CD14-positive monocyte (primary cell): ENCODE results near the gene LTBP3. TPM values are rescaled to one million over a fixed set of nuclear protein-coding genes. Genes with fewer than 3 reads are reported as not detected.

Experiments
- DNase-seq, 3 donors: peaks; one replicate each; pipeline ENCODE4 v3.0.0-alpha.2; 2011 to 2022
- H2AFZ ChIP-seq: 2 replicates; pipeline ENCODE4 v1.6.0; 2012; ENCODE audit warnings: mild to moderate bottlenecking, low read depth, low read length, inconsistent platforms; ENCODE audit not compliant: insufficient read depth, poor library complexity, severe bottlenecking
- H3K27ac ChIP-seq, 2 donors: 1 replicate in 1 of 2; 2 replicates in 1 of 2; pipeline ENCODE4 v1.5.1; 2012 to 2013; ENCODE audit warnings: low read length in 2 of 2, control low read depth in 1 of 2, inconsistent platforms in 1 of 2, low read depth in 1 of 2, mild to moderate bottlenecking in 1 of 2
- H3K27me3 ChIP-seq, 2 donors: one replicate each; pipeline versions ENCODE4 v1.6.0 to v1.6.1; 2011 to 2013; ENCODE audit warnings: low read length in 2 of 2; ENCODE audit not compliant: control insufficient read depth in 2 of 2, insufficient read depth in 2 of 2
- H3K36me3 ChIP-seq, 2 donors: replicated peaks in 1 of 2; 1 replicate in 1 of 2; 2 replicates in 1 of 2; pipeline versions ENCODE4 v1.5.1 to v1.6.1; 2012 to 2013; ENCODE audit warnings: low read length in 2 of 2, control low read depth in 1 of 2, inconsistent platforms in 1 of 2, mild to moderate bottlenecking in 1 of 2; ENCODE audit not compliant: insufficient read depth in 2 of 2, control insufficient read depth in 1 of 2
- H3K4me1 ChIP-seq, 2 donors: 1 replicate in 1 of 2; 2 replicates in 1 of 2; pipeline versions ENCODE4 v1.5.1 to v1.6.1; 2012 to 2013; ENCODE audit warnings: low read length in 2 of 2, control low read depth in 1 of 2, inconsistent platforms in 1 of 2, mild to moderate bottlenecking in 1 of 2, moderate library complexity in 1 of 2; ENCODE audit not compliant: insufficient read depth in 2 of 2, control insufficient read depth in 1 of 2
- H3K4me2 ChIP-seq: replicated peaks from 2 replicates; pipeline ENCODE3; 2012; ENCODE audit warnings: low read length, moderate library complexity, mild to moderate bottlenecking; ENCODE audit not compliant: poor library complexity, severe bottlenecking; ENCODE audit errors: extremely low read depth
- H3K4me3 ChIP-seq, 3 experiments: fragments of 200-600 bp in 1 of 3; sonication (generic) in 1 of 3; replicated peaks in 1 of 3; 1 replicate in 2 of 3; 2 replicates in 1 of 3; pipeline ENCODE4 v1.5.1; 2011 to 2013; ENCODE audit warnings: low read length in 3 of 3, mild to moderate bottlenecking in 3 of 3, control low read depth in 2 of 3, low read depth in 2 of 3, inconsistent platforms in 1 of 3, moderate library complexity in 1 of 3
- H3K79me2 ChIP-seq: 2 replicates; pipeline ENCODE4 v1.6.0; 2012; ENCODE audit warnings: mild to moderate bottlenecking, control low read depth, inconsistent platforms, low read length, moderate library complexity; ENCODE audit not compliant: insufficient read depth
- H3K9ac ChIP-seq: 2 replicates; pipeline ENCODE4 v1.6.0; 2017; ENCODE audit warnings: low read length, mild to moderate bottlenecking; ENCODE audit not compliant: insufficient read depth, poor library complexity, severe bottlenecking
- H3K9me3 ChIP-seq, 2 donors: replicated peaks in 1 of 2; 1 replicate in 1 of 2; 2 replicates in 1 of 2; pipeline versions ENCODE4 v1.5.1 to v1.6.1; 2012 to 2013; ENCODE audit warnings: low read length in 2 of 2, control low read depth in 1 of 2; ENCODE audit not compliant: control insufficient read depth in 1 of 2, insufficient read depth in 1 of 2
- H4K20me1 ChIP-seq: 2 replicates; pipeline ENCODE4 v1.6.0; 2012; ENCODE audit warnings: mild to moderate bottlenecking, low read length, control low read depth, moderate library complexity; ENCODE audit not compliant: insufficient read depth
- H3K27ac Mint-ChIP-seq, 7 donors: one replicate each; pipeline ENCODE4 v1.8.0; 2020; ENCODE audit warnings: mild to moderate bottlenecking in 7 of 7, mixed read lengths in 7 of 7, moderate library complexity in 6 of 7, inconsistent platforms in 2 of 7
- H3K27me3 Mint-ChIP-seq, 3 donors: one replicate each; pipeline ENCODE4 v1.8.0; 2021 to 2022; ENCODE audit warnings: low read depth in 3 of 3, mild to moderate bottlenecking in 3 of 3, mixed read lengths in 3 of 3, moderate library complexity in 3 of 3, inconsistent platforms in 1 of 3
- H3K36me3 Mint-ChIP-seq, 2 donors: one replicate each; pipeline ENCODE4 v1.8.0; 2020; ENCODE audit warnings: mixed read lengths in 2 of 2, inconsistent platforms in 1 of 2, mild to moderate bottlenecking in 1 of 2
- H3K4me1 Mint-ChIP-seq: one replicate; pipeline ENCODE4 v1.8.0; 2020; ENCODE audit warnings: mild to moderate bottlenecking, mixed read lengths
- H3K4me3 Mint-ChIP-seq, 2 donors: one replicate each; pipeline ENCODE4 v1.8.0; 2020; ENCODE audit warnings: mild to moderate bottlenecking in 2 of 2, mixed read lengths in 2 of 2, moderate library complexity in 1 of 2
- H3K9me3 Mint-ChIP-seq, 7 donors: one replicate each; pipeline ENCODE4 v1.8.0; 2020 to 2022; ENCODE audit warnings: mixed read lengths in 7 of 7, mild to moderate bottlenecking in 6 of 7, moderate library complexity in 6 of 7, inconsistent platforms in 2 of 7
- WGBS: methylation state at CpG from one replicate; pipeline ENCODE4 v1.1.5; 2013; ENCODE audit warnings: missing lambda C conversion rate; ENCODE audit not compliant: insufficient coverage; 5-methylcytosine and 5-hydroxymethylcytosine counted together
- intact Hi-C, 2 donors: fragments of 100-400 bp; cut with micrococcal nuclease; formaldehyde crosslinking; loops; one replicate each; pipeline versions ENCODE4 v1.15.0 to v1.15.1; 2023
- polyA plus RNA-seq, 3 donors: library from polyadenylated mRNA; depleted of rRNA in 1 of 3; unstranded in 2 of 3; stranded (reverse) in 1 of 3; fragments of 300-500 nt in 2 of 3; fragments of >200 nt in 1 of 3; fragmentation: Illumina TruSeq in 2 of 3; gene quantifications; 1 replicate in 2 of 3; 2 replicates in 1 of 3; pipeline ENCODE4 v1.2.3, GENCODE V29; 2012 to 2021
- TF ChIP-seq, protein P1 (sequence below): fragments of 200-600 bp; IDR thresholded peaks from one replicate; pipeline ENCODE4 v1.8.0; 2022; ENCODE audit warnings: antibody characterized with exemption, mild to moderate bottlenecking

Gene LTBP3
- polyA plus RNA-seq, 3 donors, result 3.4 to 19.4 (median 4.6) TPM

DNA sequence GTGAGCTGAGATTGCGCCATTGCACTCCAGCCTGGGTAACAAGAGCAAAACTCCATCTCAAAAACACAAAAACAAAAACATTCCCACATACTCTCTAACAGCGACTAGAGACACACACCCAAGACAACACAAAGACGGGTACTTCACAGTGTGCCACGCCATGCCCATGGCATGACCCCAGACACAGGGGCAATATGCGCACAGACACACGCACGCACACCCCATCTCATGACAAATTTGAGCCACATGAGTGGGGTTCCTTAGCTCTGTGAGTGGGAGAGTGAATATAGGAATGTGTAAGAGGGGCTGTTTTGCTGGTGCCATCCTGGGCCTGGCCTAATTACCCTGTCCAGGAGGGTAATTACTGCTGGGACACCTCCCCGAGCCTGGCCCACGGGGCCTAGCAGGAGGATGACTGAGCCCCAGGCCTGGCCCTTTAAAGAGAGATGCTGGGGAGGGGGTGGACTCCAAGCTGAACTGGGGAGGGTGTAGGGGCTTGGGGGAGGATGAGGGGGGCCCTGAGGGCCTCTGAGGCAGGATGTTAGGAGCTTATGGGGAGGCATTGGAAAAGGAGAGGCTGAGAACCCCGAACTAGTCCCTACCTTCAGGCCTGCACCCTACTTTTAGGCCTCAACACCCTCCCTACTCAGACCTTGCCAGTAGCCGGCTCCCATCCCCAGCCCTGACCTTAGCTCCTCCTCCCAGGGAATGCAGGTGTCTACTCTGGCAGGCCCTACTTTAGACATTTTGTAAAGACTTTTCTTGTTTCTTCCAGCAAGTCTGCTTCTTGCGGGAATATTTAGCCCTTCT lies 1.5 kb downstream of the LTBP3 start:
- no peak for DNase-seq
- no peak overlapping the region for H3K27ac ChIP-seq
- no peaks in the 10 kb centered on the region for H4K20me1 ChIP-seq
- H3K4me1 ChIP-seq, result peaks cover 26 to 59% of the 10 kb centered on the region in 2 donors
- TF ChIP-seq, protein P1, sequence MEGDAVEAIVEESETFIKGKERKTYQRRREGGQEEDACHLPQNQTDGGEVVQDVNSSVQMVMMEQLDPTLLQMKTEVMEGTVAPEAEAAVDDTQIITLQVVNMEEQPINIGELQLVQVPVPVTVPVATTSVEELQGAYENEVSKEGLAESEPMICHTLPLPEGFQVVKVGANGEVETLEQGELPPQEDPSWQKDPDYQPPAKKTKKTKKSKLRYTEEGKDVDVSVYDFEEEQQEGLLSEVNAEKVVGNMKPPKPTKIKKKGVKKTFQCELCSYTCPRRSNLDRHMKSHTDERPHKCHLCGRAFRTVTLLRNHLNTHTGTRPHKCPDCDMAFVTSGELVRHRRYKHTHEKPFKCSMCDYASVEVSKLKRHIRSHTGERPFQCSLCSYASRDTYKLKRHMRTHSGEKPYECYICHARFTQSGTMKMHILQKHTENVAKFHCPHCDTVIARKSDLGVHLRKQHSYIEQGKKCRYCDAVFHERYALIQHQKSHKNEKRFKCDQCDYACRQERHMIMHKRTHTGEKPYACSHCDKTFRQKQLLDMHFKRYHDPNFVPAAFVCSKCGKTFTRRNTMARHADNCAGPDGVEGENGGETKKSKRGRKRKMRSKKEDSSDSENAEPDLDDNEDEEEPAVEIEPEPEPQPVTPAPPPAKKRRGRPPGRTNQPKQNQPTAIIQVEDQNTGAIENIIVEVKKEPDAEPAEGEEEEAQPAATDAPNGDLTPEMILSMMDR, result no peak
- H3K36me3 ChIP-seq, result no peaks in the 10 kb centered on the region
- H3K79me2 ChIP-seq, result no peaks in the 10 kb centered on the region
- H2AFZ ChIP-seq, result no peak overlapping the region
- H3K36me3 Mint-ChIP-seq, result peaks cover 0 to 9% of the 10 kb centered on the region in 2 donors
- intact Hi-C loops, result no loop called here
- H3K27ac Mint-ChIP-seq, result no peak overlapping the region
- H3K4me1 Mint-ChIP-seq, result peaks cover 56% of the 10 kb centered on the region
- H3K4me3 Mint-ChIP-seq, result peak overlapping the region; percentile 73 to 84
- H3K9me3 ChIP-seq, result no peaks in the 10 kb centered on the region
- H3K4me2 ChIP-seq, result no peak overlapping the region
- 95% methylated on average over 10 of the region's 12 CpGs for WGBS
- no peak overlapping the region for H3K9ac ChIP-seq
- H3K27me3 Mint-ChIP-seq, result peaks cover 21 to 43% (median 40%) of the 10 kb centered on the region in 3 donors
- peaks cover 0 to 2% (median 0%) of the 10 kb centered on the region in 7 donors for H3K9me3 Mint-ChIP-seq
- peaks cover 0 to 33% of the 10 kb centered on the region in 2 donors for H3K27me3 ChIP-seq
- H3K4me3 ChIP-seq, result no peak overlapping the region

DNA sequence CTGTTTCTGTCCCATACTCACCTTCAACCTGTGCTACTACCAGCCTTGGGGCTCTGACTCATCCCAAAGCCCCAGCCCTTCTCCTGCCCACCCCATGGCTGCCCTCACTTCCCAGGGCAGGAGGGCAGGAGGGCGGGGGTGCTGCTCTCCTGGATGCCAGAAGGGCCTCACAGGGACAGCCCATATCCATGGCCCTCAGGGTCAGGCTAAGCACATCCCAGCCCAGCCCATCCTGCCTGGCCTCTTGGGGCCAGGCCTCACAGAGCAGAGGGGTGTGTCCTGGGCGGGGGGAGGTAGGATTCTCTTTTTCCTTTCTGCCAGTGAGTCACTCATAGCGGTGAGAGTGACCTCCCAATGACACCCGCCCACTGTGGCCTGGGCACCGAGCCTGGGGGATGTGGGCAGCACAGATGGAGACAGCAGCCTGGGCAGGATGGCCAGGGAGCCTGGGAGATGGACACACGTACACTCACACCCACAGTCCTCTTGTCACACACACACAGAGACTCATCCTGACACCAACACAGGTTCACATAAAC lies 2.4 kb downstream of the LTBP3 start:
- WGBS, result no CpG with 5 or more reads among the region's 6 CpGs
- DNase-seq, result peak; percentile 44 to 58 (median 50)

More for the DNA sequence above, 2.4 kb downstream of the LTBP3 start:
- no peak overlapping the region for H3K4me3 ChIP-seq
- no peak overlapping the region for H3K4me2 ChIP-seq
- peaks cover 0 to 9% of the 10 kb centered on the region in 2 donors for H3K36me3 Mint-ChIP-seq
- peak overlapping the region; percentile 27 for H3K9ac ChIP-seq
- no peaks in the 10 kb centered on the region for H4K20me1 ChIP-seq
- H3K36me3 ChIP-seq, result no peaks in the 10 kb centered on the region
- H3K27me3 ChIP-seq, result peaks cover 0 to 29% of the 10 kb centered on the region in 2 donors
- H3K4me1 ChIP-seq, result peaks cover 26 to 59% of the 10 kb centered on the region in 2 donors
- peak overlapping the region in 5 of 7 donors; percentile 17 to 79 (median 60) for H3K27ac Mint-ChIP-seq
- H3K4me1 Mint-ChIP-seq, result peaks cover 60% of the 10 kb centered on the region
- H3K27ac ChIP-seq, result no peak overlapping the region
- TF ChIP-seq, protein P1, result no peak
- peaks cover 0 to 2% (median 0%) of the 10 kb centered on the region in 7 donors for H3K9me3 Mint-ChIP-seq
- peaks cover 21 to 42% (median 36%) of the 10 kb centered on the region in 3 donors for H3K27me3 Mint-ChIP-seq
- H3K79me2 ChIP-seq, result no peaks in the 10 kb centered on the region
- intact Hi-C loops, result no loop called here
- H3K9me3 ChIP-seq, result no peaks in the 10 kb centered on the region
- H2AFZ ChIP-seq, result no peak overlapping the region
- peak overlapping the region; percentile 42 to 53 for H3K4me3 Mint-ChIP-seq
